HG03565 (cell line): ENCODE data around the gene GPR119.
"Not testable (repeated sequence)": the region's sequence is repeated elsewhere in the genome, so short reads cannot be mapped to it uniquely, and the experiment has no call there.

ENCODE experiments used
- ATAC-seq: cut with Tn5 transposase; IDR thresholded peaks from one replicate; pipeline ENCODE4 v1.9.1; 2021; ENCODE audit warnings: mild to moderate bottlenecking, moderate library complexity; ENCODE audit not compliant: unreplicated experiment

The GPR119 gene

GRCh38 chrX:130385520-130385919, at the start of gene GPR119:
Gene GPR119 (minus strand): TSS chrX:130385674. CDS start chrX:130385447, 227 bp downstream.
- no peak for ATAC-seq

- not testable (repeated sequence) for ATAC-seq
Observed at GRCh38 chrX:130429236-130429635, 43.8 kb upstream of the GPR119 start.

- ATAC-seq = no peak
Observed at GRCh38 chrX:130426531-130426930, 41.1 kb upstream of the GPR119 start.

- ATAC-seq = no peak
Observed at GRCh38 chrX:130419263-130419662, 33.8 kb upstream of the GPR119 start.

GRCh38 chrX:130418740-130419139, 33.3 kb upstream of the GPR119 start:
- ATAC-seq = no peak

- no peak for ATAC-seq
Observed at GRCh38 chrX:130418066-130418465, 32.6 kb upstream of the GPR119 start.

- no peak for ATAC-seq
Observed at GRCh38 chrX:130416785-130417184, 31.3 kb upstream of the GPR119 start.

- ATAC-seq = no peak
Observed at GRCh38 chrX:130415201-130415600, 29.7 kb upstream of the GPR119 start.

GRCh38 chrX:130414800-130415199, 29.3 kb upstream of the GPR119 start:
- ATAC-seq = no peak

GRCh38 chrX:130413415-130413814, 27.9 kb upstream of the GPR119 start:
- ATAC-seq = no peak

- ATAC-seq = no peak
Observed at GRCh38 chrX:130402208-130402684, 16.8 kb upstream of the GPR119 start.

GRCh38 chrX:130401415-130402207, 16.1 kb upstream of the GPR119 start, which contains the start of gene RBMX2:
Gene RBMX2 (plus strand): TSS chrX:130401987. CDS start chrX:130402033, 46 bp downstream.
- ATAC-seq = peak; percentile 85

GRCh38 chrX:130395341-130395740, 9.9 kb upstream of the GPR119 start:
- no peak for ATAC-seq

GRCh38 chrX:130393451-130394074, 8.1 kb upstream of the GPR119 start:
- ATAC-seq = no peak

- no peak for ATAC-seq
Observed at GRCh38 chrX:130386408-130386808, 934 bp upstream of the GPR119 start.

GRCh38 chrX:130378024-130378669, 7.3 kb downstream of the GPR119 start:
- ATAC-seq = no peak

- ATAC-seq = no peak
Observed at GRCh38 chrX:130376077-130376476, 9.4 kb downstream of the GPR119 start.

- not testable (repeated sequence) for ATAC-seq
Observed at GRCh38 chrX:130352050-130352449, 33.4 kb downstream of the GPR119 start.

- ATAC-seq = no peak
Observed at GRCh38 chrX:130351567-130351966, 33.9 kb downstream of the GPR119 start.

- ATAC-seq = no peak
Observed at GRCh38 chrX:130347321-130347720, 38.2 kb downstream of the GPR119 start.

- no peak for ATAC-seq
Observed at GRCh38 chrX:130343411-130343810, 42.1 kb downstream of the GPR119 start.

GRCh38 chrX:130340271-130340670, 45.2 kb downstream of the GPR119 start:
- ATAC-seq = no peak
